PC-3 (cell line): ENCODE results near the gene HSD11B1. TPM values are rescaled to one million over a fixed set of nuclear protein-coding genes. Genes with fewer than 3 reads are reported as not detected.

ENCODE experiments used
- ATAC-seq: fragments of 200-7000 bp; cut with Tn5 transposase; 2 replicates; pipeline ENCODE4 v1.9.1; 2020; ENCODE audit warnings: mild to moderate bottlenecking, moderate library complexity
- BruUV-seq: library from RNA; stranded (reverse); fragments of 400-500 nt; replicated peaks from 2 replicates; lab custom pipeline; 2021; lab: Mats Ljungman, UMichigan
- CTCF ChIA-PET: fragments of 300-600 bp; sonication (Branson Sonifier 250); formaldehyde crosslinking; loops from one replicate; lab custom pipeline; 2022; ENCODE audit warnings: antibody characterized with exemption; lab: Charles Lee
- POLR2A ChIA-PET: fragments of 300-600 bp; sonication (Branson Sonifier 250); formaldehyde crosslinking; loops from one replicate; lab custom pipeline; 2022; ENCODE audit warnings: antibody characterized with exemption; ENCODE audit not compliant: unreplicated experiment; lab: Charles Lee
- DNase-seq: peaks from one replicate; pipeline ENCODE4 v3.0.0-alpha.2; 2015
- H2AFZ ChIP-seq: fragments of 300-600 bp; sonication (generic); 2 replicates; pipeline ENCODE4 v1.6.0; 2016; ENCODE audit warnings: antibody characterized with exemption, low read length
- H3F3A ChIP-seq: fragments of 300-600 bp; sonication (generic); one replicate; pipeline ENCODE4 v1.6.0; 2017; ENCODE audit warnings: antibody characterized with exemption, low read length, control low read depth, mild to moderate bottlenecking; ENCODE audit not compliant: unreplicated experiment
- H3K27ac ChIP-seq: fragments of 300-600 bp; sonication (generic); 2 replicates; pipeline ENCODE4 v1.5.1; 2016; ENCODE audit warnings: mild to moderate bottlenecking, low read length
- H3K27me3 ChIP-seq: fragments of 300-600 bp; sonication (generic); 2 replicates; pipeline ENCODE4 v1.6.1; 2016; ENCODE audit warnings: low read length, mixed read lengths
- H3K36me3 ChIP-seq: fragments of 300-600 bp; sonication (generic); 2 replicates; pipeline ENCODE4 v1.6.1; 2016; ENCODE audit warnings: low read depth, mixed run types, low read length, mixed read lengths
- H3K4me1 ChIP-seq: fragments of 300-600 bp; sonication (generic); 2 replicates; pipeline ENCODE4 v1.5.1; 2016; ENCODE audit warnings: low read length; ENCODE audit not compliant: insufficient read depth
- H3K4me2 ChIP-seq: fragments of 300-600 bp; sonication (generic); 2 replicates; pipeline ENCODE4 v1.6.0; 2016; ENCODE audit warnings: low read length
- H3K4me3 ChIP-seq: fragments of 300-600 bp; sonication (generic); 2 replicates; pipeline ENCODE4 v1.5.1; 2016; ENCODE audit warnings: mild to moderate bottlenecking, low read length, mixed read lengths
- H3K79me2 ChIP-seq: fragments of 300-600 bp; sonication (generic); 2 replicates; pipeline ENCODE4 v1.6.1; 2017; ENCODE audit warnings: low read length, mixed read lengths
- H3K9ac ChIP-seq: fragments of 300-600 bp; sonication (generic); 2 replicates; pipeline ENCODE4 v1.6.0; 2016; ENCODE audit warnings: mild to moderate bottlenecking, low read length
- H3K9me2 ChIP-seq: fragments of 300-600 bp; sonication (generic); replicated peaks from 2 replicates; pipeline ENCODE4 v1.6.1; 2016; ENCODE audit warnings: mixed run types, low read length, mixed read lengths
- H3K9me3 ChIP-seq: fragments of 300-600 bp; sonication (generic); 2 replicates; pipeline ENCODE4 v1.6.1; 2016; ENCODE audit warnings: low read length, mixed read lengths
- H4K20me1 ChIP-seq: fragments of 300-600 bp; sonication (generic); 2 replicates; pipeline ENCODE4 v1.6.1; 2016; ENCODE audit warnings: low read length, mixed read lengths
- EZH2 ChIP-seq: fragments of 300-600 bp; sonication (generic); IDR thresholded peaks from one replicate; pipeline ENCODE4 v1.6.1; 2017; ENCODE audit warnings: antibody characterized with exemption, mild to moderate bottlenecking, low read length; ENCODE audit not compliant: unreplicated experiment
- EZH2phosphoT487 ChIP-seq: fragments of 300-600 bp; sonication (generic); IDR thresholded peaks from 2 replicates; pipeline ENCODE4 v1.6.1; 2018; ENCODE audit warnings: mild to moderate bottlenecking, antibody characterized with exemption, low read length, borderline replicate concordance
- intact Hi-C: fragments of 100-400 bp; cut with micrococcal nuclease; formaldehyde crosslinking; loops from 2 replicates; pipeline ENCODE4 v1.9.0; 2023
- total RNA-seq: library from RNA; depleted of rRNA; stranded (reverse); fragments of >200 nt; gene quantifications from 2 replicates; pipeline ENCODE4 v1.2.3, GENCODE V29; 2014
- TF ChIP-seq, protein P1 (sequence below): fragments of 300-600 bp; sonication (generic); conservative IDR thresholded peaks from 2 replicates; pipeline ENCODE4 v1.5.1; 2017; ENCODE audit warnings: antibody characterized with exemption, low read depth, mild to moderate bottlenecking, low read length

Gene HSD11B1
- total RNA-seq, 1 experiment from 2014 or later: not detected

DNA sequence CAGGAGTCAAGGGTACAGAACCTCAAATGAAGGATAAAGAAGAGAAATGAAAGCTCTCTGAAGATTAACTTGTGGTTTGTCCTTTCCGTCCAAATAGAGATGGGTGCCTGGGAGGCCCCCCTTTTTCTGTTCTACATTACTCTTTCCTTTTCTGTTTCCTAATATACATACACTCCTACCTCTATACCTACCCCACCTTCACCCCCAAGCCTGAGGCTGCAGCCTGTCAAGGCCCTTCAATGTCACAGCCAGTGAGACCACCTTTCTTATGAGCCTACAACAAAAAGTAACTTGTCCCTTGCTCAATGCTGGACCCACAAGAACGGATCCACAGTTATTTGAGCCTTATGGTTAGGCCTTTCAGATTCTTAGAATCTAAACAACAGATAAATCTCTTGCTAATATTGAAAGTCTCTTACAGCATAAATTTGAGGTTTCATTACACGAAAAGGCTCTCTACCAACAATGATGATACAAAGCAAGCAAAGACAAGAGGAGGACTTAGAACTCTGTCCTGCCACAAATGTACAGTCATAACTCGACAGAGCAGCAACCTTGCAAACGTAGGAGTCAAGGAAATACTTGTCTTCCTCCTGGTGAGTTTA, 47.1 kb downstream of the HSD11B1 start:
- intact Hi-C loops: no loop called here
- no peak for DNase-seq
- no TSS peak for BruUV-seq
- no peaks in the 10 kb centered on the region for H3K36me3 ChIP-seq
- no peak overlapping the region for H3K27ac ChIP-seq
- no peaks in the 10 kb centered on the region for H3K9me3 ChIP-seq
- H4K20me1 ChIP-seq: no peaks in the 10 kb centered on the region
- ChIA-PET CTCF (no interaction called here), POLR2A (no interaction called here)
- no peak overlapping the region for H3K4me3 ChIP-seq
- TF ChIP-seq, protein P1, sequence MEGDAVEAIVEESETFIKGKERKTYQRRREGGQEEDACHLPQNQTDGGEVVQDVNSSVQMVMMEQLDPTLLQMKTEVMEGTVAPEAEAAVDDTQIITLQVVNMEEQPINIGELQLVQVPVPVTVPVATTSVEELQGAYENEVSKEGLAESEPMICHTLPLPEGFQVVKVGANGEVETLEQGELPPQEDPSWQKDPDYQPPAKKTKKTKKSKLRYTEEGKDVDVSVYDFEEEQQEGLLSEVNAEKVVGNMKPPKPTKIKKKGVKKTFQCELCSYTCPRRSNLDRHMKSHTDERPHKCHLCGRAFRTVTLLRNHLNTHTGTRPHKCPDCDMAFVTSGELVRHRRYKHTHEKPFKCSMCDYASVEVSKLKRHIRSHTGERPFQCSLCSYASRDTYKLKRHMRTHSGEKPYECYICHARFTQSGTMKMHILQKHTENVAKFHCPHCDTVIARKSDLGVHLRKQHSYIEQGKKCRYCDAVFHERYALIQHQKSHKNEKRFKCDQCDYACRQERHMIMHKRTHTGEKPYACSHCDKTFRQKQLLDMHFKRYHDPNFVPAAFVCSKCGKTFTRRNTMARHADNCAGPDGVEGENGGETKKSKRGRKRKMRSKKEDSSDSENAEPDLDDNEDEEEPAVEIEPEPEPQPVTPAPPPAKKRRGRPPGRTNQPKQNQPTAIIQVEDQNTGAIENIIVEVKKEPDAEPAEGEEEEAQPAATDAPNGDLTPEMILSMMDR: no peak
- no peak for TF ChIP-seq EZH2phosphoT487
- TF ChIP-seq EZH2: no peak
- H3K4me2 ChIP-seq: no peak overlapping the region
- no peaks in the 10 kb centered on the region for H3K9me2 ChIP-seq
- H3K79me2 ChIP-seq: no peaks in the 10 kb centered on the region
- peaks cover 14% of the 10 kb centered on the region for H3K4me1 ChIP-seq
- no peak overlapping the region for H3K9ac ChIP-seq
- H3K27me3 ChIP-seq: no peaks in the 10 kb centered on the region
- no peak overlapping the region for H2AFZ ChIP-seq
- ATAC-seq: no peak
- H3F3A ChIP-seq: no peaks in the 10 kb centered on the region

DNA sequence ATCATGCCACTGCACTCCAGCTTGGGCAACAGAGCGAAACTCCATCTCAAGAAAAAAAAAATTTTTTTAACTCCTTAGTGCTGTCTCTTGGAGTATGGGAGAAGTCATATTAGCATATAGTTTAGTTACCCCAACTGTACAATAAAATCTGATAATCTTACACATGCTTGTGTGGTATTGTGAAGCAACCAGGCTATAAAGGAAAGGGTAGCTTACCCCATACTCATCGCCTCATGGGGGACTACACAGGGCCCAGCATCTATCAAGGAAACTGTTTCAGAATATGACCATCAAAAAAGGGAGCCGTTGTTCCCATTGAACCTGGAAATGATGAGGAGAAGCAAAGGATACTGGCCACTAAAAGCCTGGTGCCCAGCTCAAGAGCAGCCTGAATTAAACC, 48.2 kb downstream of the HSD11B1 start:
- peaks cover 6% of the 10 kb centered on the region; the same call in 1 of the 2 replicates for H3K4me1 ChIP-seq
- H3K36me3 ChIP-seq: no peaks in the 10 kb centered on the region
- no peaks in the 10 kb centered on the region for H4K20me1 ChIP-seq
- H3K9me2 ChIP-seq: no peaks in the 10 kb centered on the region
- CTCF ChIA-PET: no interaction called here
- H3K27ac ChIP-seq: no peak overlapping the region
- no peak for ATAC-seq
- no peak overlapping the region for H3K4me3 ChIP-seq
- H3K4me2 ChIP-seq: no peak overlapping the region
- intact Hi-C loops: no loop called here
- no peak overlapping the region for H2AFZ ChIP-seq
- TF ChIP-seq, protein P1: no peak
- no peak for TF ChIP-seq EZH2phosphoT487
- TF ChIP-seq EZH2: no peak
- no peaks in the 10 kb centered on the region for H3F3A ChIP-seq
- no peaks in the 10 kb centered on the region for H3K9me3 ChIP-seq
- H3K9ac ChIP-seq: no peak overlapping the region
- no TSS peak for BruUV-seq
- H3K79me2 ChIP-seq: no peaks in the 10 kb centered on the region
- DNase-seq: no peak
- POLR2A ChIA-PET: no interaction called here
- no peaks in the 10 kb centered on the region for H3K27me3 ChIP-seq

DNA sequence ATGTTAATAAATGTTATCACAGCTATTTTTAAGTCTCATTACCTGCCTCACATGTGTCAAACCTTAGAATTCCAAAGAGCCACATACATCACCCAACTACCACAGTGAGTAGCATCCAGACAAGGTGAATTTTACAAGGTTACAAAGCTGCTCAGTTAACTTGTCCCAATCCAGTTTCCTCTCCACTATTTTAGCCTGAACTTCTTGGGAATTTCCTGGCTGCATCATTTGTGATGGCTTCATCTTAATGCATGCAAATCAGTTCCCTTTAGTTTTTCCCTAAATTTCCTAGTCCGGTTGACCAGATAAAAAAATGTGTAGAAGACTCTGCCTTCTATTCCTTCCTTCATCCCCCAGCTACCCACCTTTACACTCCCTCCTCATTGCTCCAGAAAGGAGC, 50.6 kb downstream of the HSD11B1 start:
- no peak overlapping the region for H3K4me3 ChIP-seq
- TF ChIP-seq EZH2: no peak
- TF ChIP-seq, protein P1: no peak
- no peak for TF ChIP-seq EZH2phosphoT487
- H3K79me2 ChIP-seq: no peaks in the 10 kb centered on the region
- no peaks in the 10 kb centered on the region for H3K9me2 ChIP-seq
- DNase-seq (no peak), ATAC-seq (no peak)
- no peaks in the 10 kb centered on the region for H3K4me1 ChIP-seq
- CTCF ChIA-PET: no interaction called here
- no peaks in the 10 kb centered on the region for H3K27me3 ChIP-seq
- H3K27ac ChIP-seq: no peak overlapping the region
- POLR2A ChIA-PET: no interaction called here
- H3K36me3 ChIP-seq: no peaks in the 10 kb centered on the region
- H3K9me3 ChIP-seq: no peaks in the 10 kb centered on the region
- no peaks in the 10 kb centered on the region for H3F3A ChIP-seq
- no peak overlapping the region for H2AFZ ChIP-seq
- no peak overlapping the region for H3K9ac ChIP-seq
- intact Hi-C loops: no loop called here
- no peak overlapping the region for H3K4me2 ChIP-seq
- H4K20me1 ChIP-seq: no peaks in the 10 kb centered on the region
- BruUV-seq: no TSS peak
